Stimulated activated CD4-positive, alpha-beta T cell treated with anti-CD3 and anti-CD28 coated beads, Interleukin-2, amount 100 ng/mL, for 4 hours (primary cell): Measurements from ENCODE around the gene CYBC1.
A peak's percentile ranks its signal among the peaks of the same experiment; 100 is the strongest.

ENCODE experiments used
- DNase-seq: peaks from one replicate; pipeline ENCODE4 v3.0.0-alpha.2; 2020; ENCODE audit warnings: low read depth

CYBC1 gene

DNA sequence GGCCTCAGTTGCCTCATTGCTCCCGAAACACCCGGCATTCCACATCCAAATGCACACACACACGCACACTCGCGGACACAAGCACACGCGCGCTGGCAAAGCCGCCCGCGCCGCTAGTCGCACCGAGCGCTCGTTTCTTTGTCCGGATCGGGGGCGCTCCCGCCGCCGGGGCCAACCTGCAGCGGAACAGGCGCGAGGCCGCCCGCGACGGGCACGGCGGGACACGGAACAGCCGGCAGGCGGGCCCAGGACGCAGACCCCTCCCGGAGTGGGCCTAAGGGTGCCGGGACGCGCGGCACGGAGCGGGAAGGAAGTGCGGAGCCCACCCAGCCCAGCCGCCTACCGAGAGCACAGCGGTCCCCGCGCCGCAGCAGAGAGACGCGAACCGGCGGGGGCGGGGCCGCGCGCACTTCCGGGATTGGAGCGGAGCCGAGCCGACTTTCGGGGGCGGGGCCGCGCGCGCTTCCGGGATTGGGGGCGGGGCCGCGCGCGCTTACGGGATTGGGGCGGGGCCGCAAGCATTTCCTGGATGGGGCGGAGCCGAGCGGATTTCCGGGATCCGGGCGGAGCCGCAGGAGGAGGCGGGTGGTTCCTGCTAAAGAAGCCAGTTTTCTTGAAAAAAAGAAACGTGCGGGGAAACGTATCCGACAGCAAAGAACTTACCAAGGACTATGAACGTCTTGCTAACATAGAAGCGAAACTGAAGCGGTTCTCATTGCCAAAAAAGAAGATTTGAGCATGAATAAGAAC is at the start of gene CYBC1:
Gene CYBC1 (minus strand): TSS at position 396 of the 750 bp plus-strand sequence. CDS start 1,498 bp downstream, outside the sequence.
- peak; percentile 93 for DNase-seq

DNA sequence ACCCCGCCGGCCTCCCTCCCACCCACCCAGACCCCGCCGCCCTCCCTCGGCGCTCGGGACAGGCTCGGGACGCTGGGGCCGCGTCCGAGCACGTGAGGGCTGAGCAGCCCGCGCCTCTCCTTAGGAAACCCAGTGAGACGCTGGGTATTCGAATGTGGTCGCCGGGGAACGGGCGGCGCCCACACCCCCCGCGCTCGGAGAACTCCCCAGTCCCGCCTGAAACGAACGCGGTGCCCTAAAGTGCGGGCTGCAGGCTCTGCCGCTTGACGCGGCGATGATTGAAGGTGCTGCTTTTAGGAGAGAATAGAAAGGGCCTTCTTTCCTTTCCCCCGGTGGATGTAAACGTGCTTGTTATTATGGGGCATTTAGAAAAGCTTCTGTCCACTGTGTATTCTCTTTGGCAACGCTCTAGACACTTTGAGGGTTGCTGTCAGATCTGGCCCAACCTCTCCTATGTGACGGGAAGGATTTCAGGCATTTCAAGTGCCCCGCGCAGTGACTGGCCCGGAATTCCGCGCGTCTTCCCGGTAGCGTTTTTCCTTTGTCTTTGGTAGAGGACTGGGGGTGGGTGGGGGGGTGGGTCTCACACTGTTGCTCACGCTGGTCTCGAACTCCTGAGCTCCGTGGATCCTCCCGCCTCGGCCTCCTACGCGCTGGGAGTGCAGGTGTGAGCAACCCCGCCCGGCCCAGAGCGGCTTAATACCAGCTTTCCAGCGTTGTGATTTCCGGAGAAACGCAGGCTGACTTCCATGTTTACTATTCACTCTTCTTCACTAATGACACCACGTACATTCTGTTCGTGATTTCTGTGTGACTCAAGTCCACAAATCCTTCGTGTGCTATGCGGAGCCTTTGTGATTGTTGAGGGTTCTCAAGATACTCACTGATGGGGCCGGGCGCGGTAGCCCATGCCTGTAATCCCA is 47.2 kb upstream of the CYBC1 start:
- peak; percentile 34 for DNase-seq

- peak; percentile 85 for DNase-seq
Measured at GRCh38 chr17:82496529-82497434, 46.2 kb upstream of the CYBC1 start.

DNA sequence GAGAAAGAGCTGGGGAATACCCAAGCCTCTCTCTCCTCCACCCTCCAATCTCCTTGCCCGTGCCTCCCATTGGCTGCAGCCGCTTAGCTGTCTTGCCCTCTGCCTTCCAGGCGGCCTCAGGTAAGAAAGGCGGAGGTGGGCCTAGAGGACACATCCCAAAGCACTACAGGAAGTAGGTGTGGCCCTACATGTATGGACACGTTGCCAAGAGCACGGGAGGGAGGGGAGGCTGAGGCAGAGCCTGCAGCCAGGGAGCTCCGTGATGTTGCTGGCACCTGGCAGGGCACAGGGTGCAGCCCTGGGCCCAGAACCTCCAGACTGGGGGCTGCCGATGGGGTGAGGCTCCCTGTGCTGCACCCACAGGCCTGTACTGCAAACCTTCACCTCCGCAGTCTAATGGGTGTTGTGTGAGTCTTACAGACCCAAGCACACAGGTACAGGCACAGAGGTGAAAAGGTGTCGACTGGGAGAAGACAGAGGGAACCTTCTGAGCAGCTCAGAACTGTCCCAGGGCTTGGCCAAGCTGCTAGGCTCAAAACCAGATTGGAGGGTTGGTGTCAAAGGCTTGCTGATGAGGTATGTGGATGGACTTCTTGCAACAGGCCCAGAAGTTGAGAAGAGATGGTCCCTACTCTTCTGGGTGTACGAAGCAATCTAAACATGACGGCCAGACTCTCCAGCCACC is 45.4 kb upstream of the CYBC1 start:
- DNase-seq, result no peak

- peak; percentile 69 for DNase-seq
Measured at GRCh38 chr17:82494236-82495055, 43.9 kb upstream of the CYBC1 start.

GRCh38 chr17:82493226-82493781 is 42.8 kb upstream of the CYBC1 start:
- DNase-seq, result no peak

- DNase-seq, result no peak
Measured at GRCh38 chr17:82492643-82493225, 42.2 kb upstream of the CYBC1 start.

- no peak for DNase-seq
Measured at GRCh38 chr17:82491533-82491932, 41.0 kb upstream of the CYBC1 start.

GRCh38 chr17:82491196-82491530 is 40.6 kb upstream of the CYBC1 start:
- no peak for DNase-seq

DNA sequence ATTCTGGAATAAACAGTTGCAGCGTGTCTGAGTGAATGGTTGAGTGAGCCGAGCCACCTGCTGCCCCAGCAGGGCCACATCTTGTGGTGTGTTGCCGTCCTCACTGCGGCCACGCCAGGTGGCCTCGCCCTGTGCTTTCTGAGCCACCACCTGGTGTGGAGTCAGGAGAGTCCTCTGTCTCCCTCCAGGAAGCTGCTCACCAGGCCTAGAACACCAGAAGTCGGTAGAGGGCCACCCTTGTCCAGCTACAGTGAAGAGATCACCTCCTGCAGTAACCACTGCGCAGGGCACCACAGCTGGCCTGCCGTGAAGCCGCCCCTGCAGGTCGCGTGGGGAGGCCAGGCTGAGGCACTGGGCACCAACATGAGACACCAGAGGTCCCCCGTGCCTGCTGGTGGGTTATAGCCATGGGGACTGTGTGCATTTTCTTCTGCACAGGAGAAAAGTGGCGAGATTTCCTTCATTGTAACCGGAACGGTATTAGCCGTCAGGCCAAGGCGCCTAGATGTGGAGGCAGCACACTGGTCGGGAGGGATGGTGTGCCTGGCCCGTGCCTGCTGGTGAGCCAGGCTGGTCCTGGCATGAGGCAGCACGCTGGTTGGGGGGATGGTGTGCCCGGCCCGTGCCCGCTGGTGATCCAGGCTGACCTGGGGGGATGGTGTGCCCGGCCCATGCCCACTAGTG is 40.1 kb upstream of the CYBC1 start:
- no peak for DNase-seq

DNA sequence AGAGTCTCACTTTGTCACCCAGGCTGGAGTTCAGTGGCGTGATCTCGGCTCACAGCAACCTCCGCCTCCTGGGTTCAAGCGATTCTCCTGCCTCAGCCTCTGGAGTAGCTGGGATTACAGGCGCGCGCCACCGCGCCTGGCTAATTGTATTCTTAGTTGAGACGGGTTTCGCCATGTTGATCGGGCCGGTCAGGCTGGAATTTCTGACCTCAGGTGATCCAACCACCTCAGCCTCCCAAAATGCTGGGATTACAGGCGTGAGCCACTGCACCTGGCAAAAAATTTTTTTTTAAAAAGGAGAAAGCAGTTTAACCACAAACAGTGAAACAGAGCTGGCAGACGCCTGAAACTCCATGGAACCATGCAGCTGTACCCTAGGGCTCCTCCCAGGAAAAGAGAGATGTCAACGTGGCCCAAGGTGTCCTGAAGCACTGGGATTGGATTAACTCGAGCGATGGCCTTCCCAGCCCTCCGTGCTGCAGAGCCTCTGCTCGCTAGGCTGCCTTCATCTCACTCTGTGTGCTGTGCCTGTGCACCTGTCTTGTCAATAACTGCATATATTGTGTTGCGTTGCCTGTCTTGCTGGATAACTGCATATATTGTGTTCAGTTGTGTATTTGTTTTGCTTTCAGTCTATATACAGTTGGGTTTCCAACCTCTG is 39.4 kb upstream of the CYBC1 start:
- no peak for DNase-seq

GRCh38 chr17:82489117-82489516 is 38.6 kb upstream of the CYBC1 start:
- DNase-seq, result no peak

DNA sequence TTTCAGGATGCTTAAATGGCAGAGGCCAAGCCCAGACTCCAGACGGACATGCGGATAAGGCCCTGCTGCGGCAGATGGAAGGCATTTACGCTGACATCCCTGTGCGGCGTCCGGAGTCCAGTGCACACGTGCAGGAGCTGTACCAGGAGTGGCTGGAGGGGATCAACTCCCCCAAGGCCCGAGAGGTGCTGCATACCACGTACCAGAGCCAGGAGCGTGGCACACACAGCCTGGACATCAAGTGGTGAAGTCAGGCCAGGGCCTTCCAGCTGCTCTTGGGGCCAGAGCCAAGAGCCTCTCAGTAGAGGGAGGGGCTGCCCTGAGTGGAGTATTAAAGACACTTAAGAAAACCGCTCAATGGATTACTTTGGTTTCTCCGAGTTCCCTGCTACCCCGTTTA is 37.4 kb upstream of the CYBC1 start:
- DNase-seq, result no peak

- no peak for DNase-seq
Measured at GRCh38 chr17:82486231-82487094, 35.9 kb upstream of the CYBC1 start.

GRCh38 chr17:82483836-82484235 is 33.3 kb upstream of the CYBC1 start:
- no peak for DNase-seq

DNA sequence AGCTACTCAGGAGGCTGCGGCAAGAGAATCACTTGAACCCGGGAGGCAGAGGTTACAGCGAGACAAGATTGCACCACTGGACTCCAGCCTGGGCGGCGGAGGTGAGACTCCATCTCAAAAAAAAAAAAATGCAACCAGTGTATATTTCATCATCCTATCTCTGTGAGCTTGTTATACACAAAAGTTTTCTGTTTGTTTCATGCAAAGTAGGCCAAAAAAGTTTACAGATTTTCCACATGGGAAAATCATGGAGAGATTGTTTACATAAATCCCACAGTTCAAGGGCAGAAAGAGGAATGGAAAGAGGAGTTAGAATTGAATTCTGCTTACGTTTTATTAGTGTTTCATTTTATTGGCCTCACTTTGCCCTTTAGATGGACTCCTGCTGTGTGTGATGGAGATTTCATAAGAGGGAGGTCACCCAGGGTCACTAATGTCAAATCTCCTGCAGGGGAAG is 32.7 kb upstream of the CYBC1 start:
- DNase-seq, result no peak

DNA sequence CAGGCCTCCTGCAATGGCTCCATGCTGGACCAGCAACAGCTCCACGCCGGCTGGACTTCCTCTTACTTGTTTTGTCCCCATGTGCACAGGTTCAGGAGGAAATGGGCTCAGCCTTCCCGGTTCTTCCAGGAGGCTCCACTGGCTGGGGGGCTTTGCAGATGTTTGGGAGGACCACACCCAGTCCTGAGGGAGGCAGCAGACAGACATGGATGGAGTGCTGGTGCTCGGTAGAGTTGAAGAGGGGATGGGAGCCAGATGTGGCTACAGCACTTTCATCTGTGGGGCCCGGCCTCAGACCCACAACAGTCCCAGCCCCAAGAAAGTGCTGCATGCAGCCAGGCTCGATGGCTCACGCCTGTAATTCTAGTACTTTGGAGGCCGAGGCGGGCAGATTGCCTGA is 29.8 kb upstream of the CYBC1 start:
- no peak for DNase-seq

GRCh38 chr17:82479602-82480001 is 29.1 kb upstream of the CYBC1 start:
- DNase-seq, result no peak
